ENCODE data around the gene APOA5.

The APOA5 gene

DNA sequence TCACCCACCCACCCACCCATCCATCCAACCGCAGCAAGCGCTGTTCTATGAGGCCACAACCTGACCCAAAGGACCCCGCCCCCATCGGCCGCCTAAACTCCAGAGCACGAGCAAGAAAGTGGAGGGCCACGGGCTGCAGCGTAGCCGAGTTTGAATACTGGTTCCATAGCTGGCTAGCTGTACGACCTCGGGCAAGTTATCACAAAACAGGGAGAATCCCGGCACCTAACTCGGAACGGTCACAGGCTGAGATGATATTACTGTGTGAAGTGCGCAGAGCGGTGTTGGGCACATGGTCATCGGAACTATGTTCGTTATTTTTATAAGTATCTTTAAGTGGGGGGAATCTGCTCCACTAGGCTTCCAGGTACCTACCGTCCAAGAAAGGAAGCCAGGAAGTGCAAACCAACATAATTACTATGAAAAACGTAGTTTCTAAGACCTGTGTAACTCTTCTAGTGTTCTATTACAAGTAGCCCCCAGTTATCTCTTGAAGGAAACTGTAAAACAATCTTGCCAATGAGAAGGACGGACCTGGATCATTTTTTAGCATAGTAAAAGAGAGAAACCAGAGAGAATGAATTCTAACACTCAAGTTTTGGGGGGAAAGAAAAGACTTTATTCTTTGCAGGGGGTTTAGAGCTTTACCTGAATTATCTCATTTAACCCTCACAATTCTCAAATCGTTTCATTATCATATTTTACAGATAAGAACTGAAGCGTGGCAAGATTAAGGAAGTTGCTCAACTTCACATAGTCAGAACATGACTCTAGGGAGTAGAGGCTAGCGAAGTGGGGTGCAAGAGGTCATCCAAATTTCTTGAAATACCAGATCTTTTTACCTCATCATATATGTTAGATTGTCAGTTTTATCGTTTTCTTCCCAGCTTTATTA, 18.2 kb downstream of the APOA5 start:
- Histone ChIP-seq H3K27me3 (ENCODE audit: insufficient read depth, low read length) (no peaks in the 10 kb centered on the region), H3K9me3 (ENCODE audit: low read length) (no peaks in the 10 kb centered on the region), H3K9ac (ENCODE audit: low read length) (peak overlapping the region; percentile 71), H3K4me1 (ENCODE audit: insufficient read depth, low read length, severe bottlenecking) (peaks cover 29% of the 10 kb centered on the region), H2AFZ (ENCODE audit: low read length) (no peak overlapping the region), H3K27ac (ENCODE audit: low read depth, low read length, poor library complexity, severe bottlenecking) (peak overlapping the region; percentile 78), H3K4me2 (ENCODE audit: low read length) (peak overlapping the region; percentile 72), H3F3A (ENCODE audit: insufficient read depth, low read length) (no peaks in the 10 kb centered on the region), H4K20me1 (ENCODE audit: insufficient read depth, low read length) (no peaks in the 10 kb centered on the region), H3K79me2 (ENCODE audit: insufficient read depth, low read length) (peaks cover 16% of the 10 kb centered on the region), H3K9me2 (ENCODE audit: low read depth, low read length) (no peaks in the 10 kb centered on the region), H3K36me3 (ENCODE audit: insufficient read depth, low read length) (peaks cover 40% of the 10 kb centered on the region), H3K4me3 (ENCODE audit: low read depth, low read length, poor library complexity, severe bottlenecking) (peak overlapping the region; percentile 96)
- TF ChIP-seq, protein P1, sequence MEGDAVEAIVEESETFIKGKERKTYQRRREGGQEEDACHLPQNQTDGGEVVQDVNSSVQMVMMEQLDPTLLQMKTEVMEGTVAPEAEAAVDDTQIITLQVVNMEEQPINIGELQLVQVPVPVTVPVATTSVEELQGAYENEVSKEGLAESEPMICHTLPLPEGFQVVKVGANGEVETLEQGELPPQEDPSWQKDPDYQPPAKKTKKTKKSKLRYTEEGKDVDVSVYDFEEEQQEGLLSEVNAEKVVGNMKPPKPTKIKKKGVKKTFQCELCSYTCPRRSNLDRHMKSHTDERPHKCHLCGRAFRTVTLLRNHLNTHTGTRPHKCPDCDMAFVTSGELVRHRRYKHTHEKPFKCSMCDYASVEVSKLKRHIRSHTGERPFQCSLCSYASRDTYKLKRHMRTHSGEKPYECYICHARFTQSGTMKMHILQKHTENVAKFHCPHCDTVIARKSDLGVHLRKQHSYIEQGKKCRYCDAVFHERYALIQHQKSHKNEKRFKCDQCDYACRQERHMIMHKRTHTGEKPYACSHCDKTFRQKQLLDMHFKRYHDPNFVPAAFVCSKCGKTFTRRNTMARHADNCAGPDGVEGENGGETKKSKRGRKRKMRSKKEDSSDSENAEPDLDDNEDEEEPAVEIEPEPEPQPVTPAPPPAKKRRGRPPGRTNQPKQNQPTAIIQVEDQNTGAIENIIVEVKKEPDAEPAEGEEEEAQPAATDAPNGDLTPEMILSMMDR (IDR thresholded peaks at IDR 0.05; ENCODE audit: low read length): no peak
- no peak for TF ChIP-seq EZH2 (IDR thresholded peaks at IDR 0.05; ENCODE audit: borderline replicate concordance, low read length)

DNA sequence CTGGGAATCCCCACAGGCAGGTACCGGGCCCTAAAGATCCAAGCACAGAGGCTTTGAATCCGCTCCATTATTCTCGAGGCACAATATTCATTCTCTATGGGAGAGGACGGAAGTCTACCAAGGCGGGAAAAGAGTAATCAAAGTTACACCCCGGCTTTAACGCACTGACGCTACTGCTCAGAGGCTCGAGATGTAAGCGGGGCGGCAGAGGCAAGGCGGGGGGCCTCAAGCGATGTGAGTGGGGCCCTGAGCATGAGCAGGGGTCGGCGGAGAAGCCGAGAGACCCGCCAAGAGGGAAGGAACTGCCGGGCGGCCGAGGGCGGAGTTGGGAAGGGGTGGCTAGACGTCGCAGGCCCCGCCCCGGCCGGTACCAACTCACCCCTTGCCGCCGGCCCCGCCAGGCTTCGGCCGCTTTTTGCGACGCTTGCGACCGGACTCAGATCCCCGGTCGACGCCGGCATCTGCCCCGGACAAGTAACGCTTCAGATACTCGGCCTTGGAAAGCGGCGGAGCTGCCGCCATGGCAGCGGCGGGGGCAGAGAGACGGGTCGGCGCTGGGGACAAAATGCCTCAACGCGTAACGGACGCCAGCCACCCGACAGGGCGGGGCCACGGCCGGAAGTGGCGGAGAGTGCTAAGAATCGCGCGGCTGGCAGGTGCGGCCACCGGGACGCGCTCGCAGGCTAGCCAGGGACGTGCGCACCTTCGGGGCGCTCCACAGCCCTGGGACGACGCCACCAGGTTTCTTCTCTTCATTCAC, 19.1 kb downstream of the APOA5 start, which contains the start of gene BUD13:
TSS of gene BUD13 (minus strand) at position 545 of the 760 bp plus-strand sequence. CDS start at position 522, 23 bp downstream.
- TF ChIP-seq EZH2 (IDR thresholded peaks at IDR 0.05; ENCODE audit: borderline replicate concordance, low read length): no peak
- TF ChIP-seq, protein P1 (IDR thresholded peaks at IDR 0.05; ENCODE audit: low read length): no peak
- Histone ChIP-seq H3F3A (ENCODE audit: insufficient read depth, low read length) (no peaks in the 10 kb centered on the region), H3K36me3 (ENCODE audit: insufficient read depth, low read length) (peaks cover 31% of the 10 kb centered on the region), H3K27ac (ENCODE audit: low read depth, low read length, poor library complexity, severe bottlenecking) (peak within 1 kb of the TSS; percentile 87), H3K4me3 (ENCODE audit: low read depth, low read length, poor library complexity, severe bottlenecking) (peak within 1 kb of the TSS; percentile 96), H3K4me1 (ENCODE audit: insufficient read depth, low read length, severe bottlenecking) (peaks cover 29% of the 10 kb centered on the region), H3K79me2 (ENCODE audit: insufficient read depth, low read length) (peaks cover 16% of the 10 kb centered on the region), H3K27me3 (ENCODE audit: insufficient read depth, low read length) (no peaks in the 10 kb centered on the region), H3K9me3 (ENCODE audit: low read length) (no peaks in the 10 kb centered on the region), H3K4me2 (ENCODE audit: low read length) (peak within 1 kb of the TSS; percentile 94), H3K9me2 (ENCODE audit: low read depth, low read length) (no peaks in the 10 kb centered on the region), H3K9ac (ENCODE audit: low read length) (peak within 1 kb of the TSS; percentile 97), H2AFZ (ENCODE audit: low read length) (0 out of 2 replicates have a peak within 1 kb of the TSS, but pooled peaks have one; percentile 43), H4K20me1 (ENCODE audit: insufficient read depth, low read length) (no peaks in the 10 kb centered on the region)

DNA sequence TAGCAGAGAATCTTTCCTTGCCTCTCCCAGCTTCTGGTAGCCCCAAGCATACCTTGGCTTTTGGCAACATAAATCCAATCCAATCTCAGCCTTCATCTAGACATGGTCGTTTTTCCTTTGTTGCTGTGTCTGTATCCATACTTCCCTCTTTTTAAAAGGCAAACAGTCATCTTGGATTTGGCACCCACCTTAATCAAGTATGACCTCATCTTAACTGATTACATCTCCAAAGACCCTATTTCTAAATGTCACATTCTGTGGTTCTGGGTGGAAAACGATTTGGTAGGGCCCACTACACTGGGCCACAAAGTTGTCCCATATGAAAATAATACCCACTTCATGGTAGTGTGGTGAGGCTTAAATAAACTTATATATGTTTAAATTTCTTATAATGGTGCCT, 19.7 kb downstream of the APOA5 start:
- peaks cover 16% of the 10 kb centered on the region for H3K79me2 ChIP-seq (ENCODE audit: insufficient read depth, low read length)
- H2AFZ ChIP-seq (ENCODE audit: low read length): no peak overlapping the region
- no peaks in the 10 kb centered on the region for H3K27me3 ChIP-seq (ENCODE audit: insufficient read depth, low read length)
- H3K4me1 ChIP-seq (ENCODE audit: insufficient read depth, low read length, severe bottlenecking): peaks cover 29% of the 10 kb centered on the region
- no peaks in the 10 kb centered on the region for H3K9me3 ChIP-seq (ENCODE audit: low read length)
- peak overlapping the region; percentile 87 for H3K27ac ChIP-seq (ENCODE audit: low read depth, low read length, poor library complexity, severe bottlenecking)
- no peaks in the 10 kb centered on the region for H3K9me2 ChIP-seq (ENCODE audit: low read depth, low read length)
- H4K20me1 ChIP-seq (ENCODE audit: insufficient read depth, low read length): no peaks in the 10 kb centered on the region
- peak overlapping the region; percentile 96 for H3K4me3 ChIP-seq (ENCODE audit: low read depth, low read length, poor library complexity, severe bottlenecking)
- H3K36me3 ChIP-seq (ENCODE audit: insufficient read depth, low read length): peaks cover 25% of the 10 kb centered on the region
- peak overlapping the region; percentile 97 for H3K9ac ChIP-seq (ENCODE audit: low read length)
- H3F3A ChIP-seq (ENCODE audit: insufficient read depth, low read length): no peaks in the 10 kb centered on the region
- TF ChIP-seq, protein P1 (IDR thresholded peaks at IDR 0.05; ENCODE audit: low read length): no peak
- no peak for TF ChIP-seq EZH2 (IDR thresholded peaks at IDR 0.05; ENCODE audit: borderline replicate concordance, low read length)
- peak overlapping the region; percentile 94 for H3K4me2 ChIP-seq (ENCODE audit: low read length)
